SK-MEL-5 (cell line): ENCODE data around the gene LAPTM5. TPM values are rescaled to one million over a fixed set of nuclear protein-coding genes. Genes with fewer than 3 reads are reported as not detected.

Experiments used
- DNase-seq: peaks from one replicate; pipeline ENCODE4 v3.0.0-alpha.2; 2016; ENCODE audit warnings: low read depth, low spot score
- in situ Hi-C: cut with HindIII; loops from 2 replicates; pipeline ENCODE4 v1.10.0; 2016; ENCODE audit warnings: low sequenced_read_pairs, high pct_unique_total_duplicates, low pct_unique_long_range_greater_than_20kb
- total RNA-seq: library from RNA; depleted of rRNA; stranded (reverse); fragments of >200 nt; shearing (Covaris generic); gene quantifications from 2 replicates; pipeline ENCODE4 v1.2.3, GENCODE V29; 2014

Gene LAPTM5
- total RNA-seq, 1 experiment from 2014 or later: 0.05 TPM

DNA sequence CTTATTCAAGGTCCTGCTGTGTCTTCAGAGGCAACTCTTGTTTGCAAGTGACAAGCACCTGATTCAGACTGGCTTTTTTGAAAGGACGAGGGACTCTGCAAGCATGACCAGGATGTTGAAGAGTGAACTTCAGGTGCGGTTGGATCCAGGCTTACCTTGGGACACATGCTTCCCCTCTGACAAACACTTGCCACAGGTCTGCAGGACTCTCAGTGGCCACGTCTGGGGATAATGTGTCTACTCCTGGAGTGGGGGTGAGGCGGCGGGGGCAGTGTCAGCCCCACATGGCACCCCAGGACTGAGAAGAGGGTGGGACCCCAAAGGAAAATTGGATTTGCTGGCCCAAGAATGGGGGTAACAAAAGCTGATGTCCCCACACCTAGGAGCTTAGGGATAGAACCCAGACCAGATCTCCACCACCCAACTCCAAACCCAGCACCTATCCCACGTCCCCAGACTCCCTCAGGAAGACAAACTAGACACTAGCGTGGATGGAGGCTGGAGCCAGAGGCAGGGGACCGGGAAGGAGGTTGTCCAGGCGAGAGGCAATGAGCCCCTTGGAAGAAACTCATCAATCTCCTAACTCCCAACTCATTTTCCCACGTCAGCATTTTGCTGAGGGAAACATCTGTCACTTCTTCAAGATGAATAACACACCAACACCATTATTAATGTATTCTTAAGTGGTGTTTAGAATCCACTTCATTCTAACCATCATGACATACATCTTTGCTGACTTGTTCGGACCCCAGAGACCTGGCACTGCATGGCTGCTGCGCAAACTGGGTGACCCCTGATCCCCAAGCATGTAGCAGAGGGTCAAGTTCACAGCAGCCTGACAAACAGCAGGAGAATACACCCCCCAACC is 32.0 kb upstream of the LAPTM5 start:
- in situ Hi-C loops: no loop called here

GRCh38 chr1:30788580-30789387 is 31.2 kb upstream of the LAPTM5 start:
- in situ Hi-C loops: no loop called here
- DNase-seq: no peak

More for the DNA sequence above, 32.0 kb upstream of the LAPTM5 start:
- no peak for DNase-seq

DNA sequence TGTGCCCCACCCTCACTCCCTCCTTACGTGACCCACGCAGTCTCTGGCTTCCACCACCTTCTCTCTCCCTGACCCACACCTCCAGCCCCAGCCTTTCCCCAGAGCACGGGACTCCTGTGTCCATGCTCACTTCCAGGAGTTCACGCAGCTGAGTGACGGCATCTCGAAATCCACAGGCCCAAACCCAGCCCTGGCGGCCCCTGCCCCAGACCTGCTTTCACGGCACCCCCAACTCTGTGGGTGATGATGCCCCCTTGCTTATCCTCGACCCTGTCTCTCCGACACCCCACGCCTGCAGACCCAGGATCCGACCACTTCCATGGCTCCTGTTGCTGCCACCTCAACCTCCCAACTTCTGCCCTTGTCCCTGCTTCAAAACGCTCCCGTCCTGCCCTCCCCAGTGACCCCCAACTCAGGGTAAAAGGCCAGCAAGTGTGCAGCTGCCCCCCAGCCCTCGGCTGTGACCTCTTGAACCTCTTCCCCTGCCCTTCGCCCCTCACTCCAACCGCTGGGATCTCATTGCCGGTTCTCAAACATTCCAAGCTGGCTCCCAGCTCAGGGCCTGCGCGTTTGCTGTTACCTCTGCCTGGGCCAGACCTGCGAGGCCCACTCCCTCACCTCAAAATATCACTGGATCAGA is 30.4 kb upstream of the LAPTM5 start:
- no peak for DNase-seq
- in situ Hi-C loops: no loop called here

DNA sequence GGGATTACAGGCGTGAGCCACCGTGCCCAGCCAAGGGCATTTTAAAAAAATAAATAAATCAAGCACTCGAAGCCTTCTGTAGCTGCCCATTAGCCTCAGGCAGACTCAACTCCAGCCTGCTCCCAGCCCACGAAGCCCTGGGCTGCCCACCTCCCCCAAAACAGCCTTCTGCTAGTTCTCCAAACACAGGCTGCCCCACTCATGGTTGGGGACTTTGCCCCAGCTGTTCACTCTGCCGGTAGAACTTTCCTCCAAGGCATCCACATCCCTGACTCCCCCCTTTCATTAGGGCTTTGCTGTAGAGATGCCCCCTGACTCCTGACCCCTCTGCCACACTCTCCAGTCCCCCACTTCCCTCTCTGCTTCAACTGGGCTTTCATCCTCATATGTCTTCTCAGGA is 29.7 kb upstream of the LAPTM5 start:
- DNase-seq: no peak
- in situ Hi-C loops: no loop called here

DNA sequence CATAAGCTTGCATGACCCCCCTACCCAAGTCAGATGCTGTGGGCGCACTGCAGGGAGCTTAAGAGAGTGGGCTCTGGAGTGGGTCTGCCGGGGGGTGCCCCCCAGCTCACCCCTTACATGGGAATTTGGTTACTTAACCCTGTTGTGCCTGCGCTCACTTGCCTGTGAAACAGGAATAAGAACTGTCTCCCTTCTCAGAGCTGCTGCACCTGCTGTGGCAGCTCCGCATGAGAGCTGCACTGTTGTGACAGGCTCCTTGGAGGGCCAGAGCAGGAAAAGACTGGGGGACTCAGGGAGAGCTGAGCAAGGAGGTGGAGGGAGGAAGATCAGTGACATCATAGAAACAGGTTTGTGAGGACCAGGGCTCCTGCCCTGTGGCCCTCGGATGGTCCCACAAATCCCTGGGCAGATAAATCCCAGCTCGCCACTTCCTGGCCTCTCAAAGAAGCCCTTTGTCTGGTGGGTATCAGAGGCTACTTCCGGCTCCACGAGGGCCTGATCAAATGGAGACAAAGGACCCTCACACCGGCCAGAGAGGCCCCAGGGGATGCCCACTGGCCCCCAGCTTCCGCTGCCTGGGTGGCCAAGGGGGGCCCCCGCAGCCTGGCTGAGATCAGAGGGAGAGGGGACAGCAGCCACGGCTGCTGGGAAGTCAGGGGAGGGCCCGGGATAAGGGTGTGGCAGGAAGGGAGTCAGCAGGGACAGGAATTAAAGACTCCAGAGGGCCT is 28.9 kb upstream of the LAPTM5 start:
- peak; percentile 98 for DNase-seq
- in situ Hi-C loops: no loop called here

GRCh38 chr1:30785714-30786113 is 28.1 kb upstream of the LAPTM5 start:
- no peak for DNase-seq
- in situ Hi-C loops: no loop called here

GRCh38 chr1:30785181-30785580 is 27.6 kb upstream of the LAPTM5 start:
- no peak for DNase-seq
- in situ Hi-C loops: no loop called here

DNA sequence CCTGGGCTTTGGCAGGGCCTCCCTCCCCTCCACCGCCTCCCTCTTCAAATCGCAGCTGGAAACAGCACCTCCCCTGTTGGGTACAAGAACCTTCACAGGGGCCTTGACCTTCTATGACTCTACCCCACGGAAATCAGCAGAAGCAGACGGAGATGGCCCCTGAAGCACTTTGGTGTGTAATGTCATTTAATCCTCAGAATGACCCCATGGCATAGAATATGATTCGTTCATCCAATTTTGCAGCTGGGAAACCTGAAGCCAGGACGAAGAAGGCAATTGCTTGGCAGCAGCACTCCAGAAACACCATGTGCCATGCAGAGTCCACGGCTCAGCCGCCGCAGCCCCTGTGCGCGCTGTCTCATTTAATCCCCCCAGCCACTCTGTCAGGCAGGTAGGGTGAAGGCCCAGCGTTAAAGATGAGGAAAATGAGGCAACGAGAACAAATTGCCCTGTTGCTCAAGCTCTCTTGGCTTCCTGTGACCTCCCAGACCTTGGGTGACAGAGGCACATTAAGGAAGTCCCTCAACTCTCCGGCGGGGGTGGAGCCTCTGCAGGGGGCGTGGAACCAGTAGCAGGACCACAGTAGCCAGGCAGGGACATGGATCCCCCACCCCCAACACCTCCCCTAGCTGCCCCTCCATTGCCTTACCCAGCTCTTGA is 25.8 kb upstream of the LAPTM5 start:
- in situ Hi-C loops: no loop called here
- DNase-seq: no peak

DNA sequence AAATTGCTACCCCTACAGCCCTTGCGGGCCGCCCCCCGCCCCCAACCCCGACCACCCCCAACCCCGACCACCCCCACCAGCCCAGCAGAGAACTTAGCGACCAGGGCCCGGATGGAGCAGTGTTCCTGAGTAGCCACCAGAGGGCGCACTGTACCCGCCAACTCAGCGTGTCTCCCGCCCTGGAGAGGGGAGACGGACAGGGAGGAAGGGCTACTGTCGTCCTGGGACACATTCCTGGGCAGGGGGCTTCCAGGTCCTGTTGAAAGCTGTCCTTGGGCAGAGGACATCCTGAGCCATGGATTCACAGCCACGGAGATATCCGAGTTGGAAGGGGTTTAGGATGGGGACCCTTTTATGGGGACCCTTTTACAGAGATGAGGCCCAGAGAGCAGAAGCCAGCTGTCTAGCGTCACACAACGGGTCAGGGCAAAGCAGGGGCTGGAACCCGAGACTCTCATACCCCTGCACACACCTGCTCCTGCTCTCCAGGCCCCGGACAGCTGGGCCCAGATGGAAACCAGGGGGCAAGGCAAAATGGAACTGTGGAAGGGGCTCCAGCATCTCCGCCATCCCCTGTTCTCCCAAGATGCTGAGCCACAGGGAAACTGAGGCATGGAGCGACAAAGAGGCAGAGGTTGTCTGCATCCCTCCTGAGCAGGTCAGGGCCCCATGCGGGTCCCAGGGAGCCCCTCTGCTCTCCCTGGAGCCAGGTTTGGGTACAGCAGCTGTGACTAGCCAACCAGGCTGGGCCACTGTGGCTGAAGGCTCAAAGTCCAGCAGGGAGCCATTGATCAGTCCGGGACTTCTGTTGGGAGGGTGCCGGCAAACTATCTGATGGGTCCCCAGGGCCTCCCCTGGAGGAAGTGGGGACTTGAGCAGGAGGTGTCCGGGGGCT is 25.0 kb upstream of the LAPTM5 start:
- peak; percentile 65 for DNase-seq
- in situ Hi-C loops: no loop called here

- in situ Hi-C loops: no loop called here
- DNase-seq: no peak
Observed at GRCh38 chr1:30781906-30782305, 24.3 kb upstream of the LAPTM5 start.

DNA sequence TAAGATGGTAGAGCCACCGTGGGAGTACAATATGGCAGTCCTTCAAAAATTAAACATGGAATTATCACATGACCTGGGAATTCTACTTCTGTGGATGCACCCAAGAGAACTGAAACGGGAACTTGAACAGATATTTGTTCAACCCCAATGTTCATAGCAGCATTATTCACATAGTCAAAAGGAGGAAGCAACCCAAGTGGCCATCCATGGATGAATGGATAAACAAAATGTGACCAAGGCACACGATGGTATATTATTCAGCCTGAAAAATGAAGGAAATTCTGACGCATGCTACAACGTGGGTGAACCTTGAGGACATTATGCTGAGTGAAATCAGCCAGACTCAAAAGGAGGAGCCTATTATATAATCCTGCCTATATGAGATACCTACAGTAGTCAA is 22.8 kb upstream of the LAPTM5 start:
- no peak for DNase-seq
- in situ Hi-C loops: no loop called here

- in situ Hi-C loops: no loop called here
- peak; percentile 82 for DNase-seq
Observed at GRCh38 chr1:30779294-30780071, 21.9 kb upstream of the LAPTM5 start.

DNA sequence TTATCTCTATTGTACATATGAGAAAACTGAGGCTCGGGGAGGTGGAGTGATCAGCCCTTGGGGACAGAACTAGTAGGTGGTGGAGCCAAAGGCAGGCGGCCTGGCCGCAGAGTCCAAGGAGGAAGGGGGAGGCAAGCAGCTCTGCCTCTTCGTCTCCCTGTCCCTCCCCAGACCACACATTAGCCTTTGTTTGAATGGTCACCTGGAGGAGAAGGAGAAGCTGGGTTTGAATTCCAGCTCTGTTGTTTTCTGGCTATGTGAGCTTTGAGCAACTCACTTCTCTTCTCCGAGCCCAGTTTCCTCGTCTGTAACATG is 21.4 kb upstream of the LAPTM5 start:
- in situ Hi-C loops: no loop called here

GRCh38 chr1:30778154-30778978 is 20.8 kb upstream of the LAPTM5 start:
- in situ Hi-C loops: no loop called here
- DNase-seq: peak; percentile 53

More for the DNA sequence above, 21.4 kb upstream of the LAPTM5 start:
- DNase-seq: no peak

DNA sequence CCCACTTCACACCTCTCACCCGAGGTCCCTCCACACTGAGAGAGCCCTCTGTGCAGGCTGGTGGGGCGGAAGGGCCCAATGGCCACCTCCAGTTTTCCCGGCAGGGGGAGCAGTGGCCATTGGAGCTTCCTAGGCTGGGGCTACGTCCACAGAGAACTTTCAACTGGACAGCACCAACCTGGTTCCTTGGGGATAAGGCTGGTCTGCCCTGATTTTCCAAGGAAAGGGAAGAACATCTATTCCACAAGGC is 20.3 kb upstream of the LAPTM5 start:
- peak; percentile 35 for DNase-seq
- in situ Hi-C loops: no loop called here
